MM.1S (cell line): ENCODE results near the gene ETV7.

ENCODE experiments used
- DNase-seq: peaks from one replicate; pipeline ENCODE4 v3.0.0-alpha.2; 2015
- H2AFZ ChIP-seq: fragments of 300-600 bp; sonication (generic); 2 replicates; pipeline ENCODE4 v1.6.0; 2016; ENCODE audit warnings: antibody characterized with exemption, low read length
- H3F3A ChIP-seq: fragments of 300-600 bp; sonication (generic); 2 replicates; pipeline ENCODE4 v1.6.1; 2016; ENCODE audit warnings: mild to moderate bottlenecking, antibody characterized with exemption, low read length, moderate library complexity, mixed read lengths; ENCODE audit not compliant: insufficient read depth
- H3K27ac ChIP-seq: fragments of 300-600 bp; sonication (generic); 2 replicates; pipeline ENCODE4 v1.5.1; 2016; ENCODE audit warnings: mild to moderate bottlenecking, low read length
- H3K27me3 ChIP-seq: fragments of 300-600 bp; sonication (generic); replicated peaks from 2 replicates; pipeline ENCODE4 v1.6.0; 2016; ENCODE audit warnings: low read length; ENCODE audit not compliant: insufficient read depth
- H3K36me3 ChIP-seq: fragments of 300-600 bp; sonication (generic); replicated peaks from 2 replicates; pipeline ENCODE4 v1.6.1; 2016; ENCODE audit warnings: mild to moderate bottlenecking, low read length, mixed read lengths; ENCODE audit not compliant: insufficient read depth
- H3K4me1 ChIP-seq: fragments of 300-600 bp; sonication (generic); 2 replicates; pipeline ENCODE4 v1.6.1; 2016; ENCODE audit warnings: low read length, mixed read lengths
- H3K4me2 ChIP-seq: fragments of 300-600 bp; sonication (generic); 2 replicates; pipeline ENCODE4 v1.6.0; 2016; ENCODE audit warnings: low read depth, low read length
- H3K4me3 ChIP-seq: fragments of 300-600 bp; sonication (generic); 2 replicates; pipeline ENCODE4 v1.5.1; 2016; ENCODE audit warnings: low read length, mixed read lengths
- H3K79me2 ChIP-seq: fragments of 300-600 bp; sonication (generic); 2 replicates; pipeline ENCODE4 v1.6.1; 2016; ENCODE audit warnings: mixed run types, low read length, mixed read lengths
- H3K9ac ChIP-seq: fragments of 300-600 bp; sonication (generic); 2 replicates; pipeline ENCODE4 v1.6.1; 2016; ENCODE audit warnings: low read length, mixed read lengths
- H3K9me2 ChIP-seq: fragments of 300-600 bp; sonication (generic); replicated peaks from 2 replicates; pipeline ENCODE4 v1.6.1; 2016; ENCODE audit warnings: mild to moderate bottlenecking, low read length, mixed read lengths; ENCODE audit not compliant: insufficient read depth
- H3K9me3 ChIP-seq: fragments of 300-600 bp; sonication (generic); replicated peaks from 2 replicates; pipeline ENCODE4 v1.6.1; 2016; ENCODE audit warnings: mild to moderate bottlenecking, low read length, mixed read lengths; ENCODE audit not compliant: insufficient read depth
- H4K20me1 ChIP-seq: fragments of 300-600 bp; sonication (generic); 2 replicates; pipeline ENCODE4 v1.6.1; 2016; ENCODE audit warnings: mild to moderate bottlenecking, low read length, moderate library complexity, mixed read lengths; ENCODE audit not compliant: insufficient read depth
- EZH2 ChIP-seq: fragments of 300-600 bp; sonication (generic); optimal IDR thresholded peaks from 2 replicates; pipeline ENCODE3; 2017; ENCODE audit warnings: low read depth, mild to moderate bottlenecking, antibody characterized with exemption, low read length, mixed read lengths
- EZH2phosphoT487 ChIP-seq: fragments of 300-600 bp; sonication (generic); IDR thresholded peaks from 2 replicates; pipeline ENCODE4 v1.6.1; 2018; ENCODE audit warnings: antibody characterized with exemption, low read length
- TF ChIP-seq, protein P1 (sequence below): fragments of 300-600 bp; sonication (generic); IDR thresholded peaks from 2 replicates; pipeline ENCODE4 v1.5.1; 2016; ENCODE audit warnings: antibody characterized with exemption, low read length, mixed read lengths

The ETV7 gene

DNA sequence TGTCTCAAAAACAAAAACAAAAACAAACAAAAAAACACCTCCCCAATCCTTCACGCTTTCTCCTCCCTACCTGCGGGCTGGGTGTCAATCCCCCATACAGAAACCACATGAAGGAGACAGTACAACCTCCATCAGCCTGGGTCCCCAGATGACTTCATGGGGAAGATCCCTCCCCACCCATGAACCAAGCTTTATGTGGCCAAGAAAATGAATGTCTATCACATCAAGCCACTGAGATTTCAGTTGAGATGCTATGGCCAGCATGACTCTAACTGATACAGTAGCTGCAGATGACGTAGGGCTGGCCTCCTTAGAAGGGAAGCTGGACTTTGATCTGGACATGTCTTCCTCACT lies 29.6 kb downstream of the ETV7 start:
- no peaks in the 10 kb centered on the region for H3F3A ChIP-seq
- H3K4me2 ChIP-seq, result no peak overlapping the region
- H2AFZ ChIP-seq, result no peak overlapping the region
- H3K27ac ChIP-seq, result no peak overlapping the region
- H3K27me3 ChIP-seq, result no peaks in the 10 kb centered on the region
- H4K20me1 ChIP-seq, result no peaks in the 10 kb centered on the region
- H3K4me1 ChIP-seq, result no peaks in the 10 kb centered on the region
- H3K9me3 ChIP-seq, result no peaks in the 10 kb centered on the region
- no peak for DNase-seq
- no peaks in the 10 kb centered on the region for H3K36me3 ChIP-seq
- H3K79me2 ChIP-seq, result no peaks in the 10 kb centered on the region
- H3K9me2 ChIP-seq, result no peaks in the 10 kb centered on the region
- TF ChIP-seq EZH2 (no peak), EZH2phosphoT487 (no peak)
- TF ChIP-seq, protein P1, sequence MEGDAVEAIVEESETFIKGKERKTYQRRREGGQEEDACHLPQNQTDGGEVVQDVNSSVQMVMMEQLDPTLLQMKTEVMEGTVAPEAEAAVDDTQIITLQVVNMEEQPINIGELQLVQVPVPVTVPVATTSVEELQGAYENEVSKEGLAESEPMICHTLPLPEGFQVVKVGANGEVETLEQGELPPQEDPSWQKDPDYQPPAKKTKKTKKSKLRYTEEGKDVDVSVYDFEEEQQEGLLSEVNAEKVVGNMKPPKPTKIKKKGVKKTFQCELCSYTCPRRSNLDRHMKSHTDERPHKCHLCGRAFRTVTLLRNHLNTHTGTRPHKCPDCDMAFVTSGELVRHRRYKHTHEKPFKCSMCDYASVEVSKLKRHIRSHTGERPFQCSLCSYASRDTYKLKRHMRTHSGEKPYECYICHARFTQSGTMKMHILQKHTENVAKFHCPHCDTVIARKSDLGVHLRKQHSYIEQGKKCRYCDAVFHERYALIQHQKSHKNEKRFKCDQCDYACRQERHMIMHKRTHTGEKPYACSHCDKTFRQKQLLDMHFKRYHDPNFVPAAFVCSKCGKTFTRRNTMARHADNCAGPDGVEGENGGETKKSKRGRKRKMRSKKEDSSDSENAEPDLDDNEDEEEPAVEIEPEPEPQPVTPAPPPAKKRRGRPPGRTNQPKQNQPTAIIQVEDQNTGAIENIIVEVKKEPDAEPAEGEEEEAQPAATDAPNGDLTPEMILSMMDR, result no peak
- H3K9ac ChIP-seq, result no peak overlapping the region
- H3K4me3 ChIP-seq, result no peak overlapping the region

DNA sequence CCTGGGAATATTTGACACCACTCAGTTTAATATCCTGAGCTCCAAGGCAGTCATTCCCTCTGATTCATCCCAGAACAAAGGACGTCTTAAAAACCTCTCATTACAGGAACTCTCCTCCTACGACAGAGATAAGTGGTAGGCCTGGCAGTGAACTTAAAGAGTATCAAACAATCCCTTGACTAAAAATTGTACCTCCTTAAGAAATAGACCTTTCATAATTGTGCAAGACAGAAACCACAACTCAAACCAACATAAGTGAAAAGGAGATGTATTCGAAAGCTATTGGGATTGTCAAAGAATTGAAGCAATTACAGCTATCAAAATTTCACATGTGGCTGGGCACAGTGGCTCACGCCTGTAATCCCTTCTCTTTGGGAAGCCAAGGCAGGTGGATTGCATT lies 31.6 kb downstream of the ETV7 start:
- TF ChIP-seq EZH2, result no peak
- no peak for TF ChIP-seq EZH2phosphoT487
- TF ChIP-seq, protein P1, result no peak
- Histone ChIP-seq H3K36me3 (no peaks in the 10 kb centered on the region), H3K4me1 (no peaks in the 10 kb centered on the region), H3K9me2 (no peaks in the 10 kb centered on the region), H3K4me2 (no peak overlapping the region), H3K9me3 (no peaks in the 10 kb centered on the region), H3K27me3 (no peaks in the 10 kb centered on the region), H2AFZ (no peak overlapping the region), H3K79me2 (no peaks in the 10 kb centered on the region), H3K9ac (no peak overlapping the region), H3K4me3 (no peak overlapping the region), H4K20me1 (no peaks in the 10 kb centered on the region), H3K27ac (no peak overlapping the region), H3F3A (no peaks in the 10 kb centered on the region)
- DNase-seq, result no peak

DNA sequence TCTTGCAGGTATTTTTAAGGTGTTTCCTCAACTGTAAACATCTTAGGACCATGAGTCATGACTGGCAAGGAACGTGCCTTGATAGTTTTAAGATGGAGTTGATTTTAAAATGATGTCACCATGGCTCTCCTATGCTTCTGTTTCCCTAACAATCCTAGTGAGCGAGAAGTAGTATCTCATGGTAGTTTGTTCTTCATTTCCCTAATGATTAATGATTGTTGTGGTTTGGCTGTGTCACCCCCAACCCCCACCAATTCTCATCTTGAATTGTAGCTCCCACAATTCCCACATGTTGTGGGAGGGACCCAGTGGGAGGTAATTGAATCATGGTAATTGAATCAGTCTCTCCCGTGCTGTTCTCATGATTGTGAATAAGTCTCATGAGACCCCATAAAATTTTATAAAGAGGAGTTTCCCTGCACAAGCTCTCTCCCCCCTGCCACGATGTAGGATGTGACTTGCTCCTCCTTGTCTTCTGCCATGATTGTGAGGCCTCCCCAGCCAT lies 34.0 kb downstream of the ETV7 start:
- no peaks in the 10 kb centered on the region for H3F3A ChIP-seq
- H3K9me3 ChIP-seq, result no peaks in the 10 kb centered on the region
- no peak overlapping the region for H2AFZ ChIP-seq
- no peak for TF ChIP-seq EZH2
- TF ChIP-seq, protein P1, result no peak
- TF ChIP-seq EZH2phosphoT487, result no peak
- H3K27me3 ChIP-seq, result no peaks in the 10 kb centered on the region
- no peaks in the 10 kb centered on the region for H3K36me3 ChIP-seq
- no peaks in the 10 kb centered on the region for H3K9me2 ChIP-seq
- no peak overlapping the region for H3K4me3 ChIP-seq
- no peak overlapping the region for H3K4me2 ChIP-seq
- no peak overlapping the region for H3K27ac ChIP-seq
- H3K9ac ChIP-seq, result no peak overlapping the region
- peaks cover 8% of the 10 kb centered on the region; the same call in 1 of the 2 replicates for H3K4me1 ChIP-seq
- no peaks in the 10 kb centered on the region for H3K79me2 ChIP-seq
- no peak for DNase-seq
- H4K20me1 ChIP-seq, result no peaks in the 10 kb centered on the region
